Measurements from ENCODE around the gene THADA.

Gene THADA

DNA sequence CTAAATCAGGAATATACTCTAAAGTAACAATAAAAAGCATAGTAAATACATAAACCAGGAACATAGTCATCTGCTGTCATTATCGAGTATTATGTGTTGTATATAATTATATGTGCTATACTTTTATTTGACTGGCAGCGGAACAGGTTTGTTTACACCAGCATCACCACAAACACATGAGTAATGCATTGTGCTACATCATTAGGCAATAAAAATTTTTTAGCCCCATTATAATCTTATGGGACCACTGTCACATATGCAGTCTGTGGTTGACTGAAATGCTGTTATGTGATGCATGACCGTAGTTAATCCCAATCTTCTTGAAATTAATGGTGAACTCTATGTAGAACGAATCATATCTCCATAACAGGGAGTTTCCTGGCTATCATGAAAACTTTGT is 232.7 kb downstream of the THADA start:
- in situ Hi-C loops (cut with MboI; ENCODE audit: low sequenced_read_pairs) = no loop called here

DNA sequence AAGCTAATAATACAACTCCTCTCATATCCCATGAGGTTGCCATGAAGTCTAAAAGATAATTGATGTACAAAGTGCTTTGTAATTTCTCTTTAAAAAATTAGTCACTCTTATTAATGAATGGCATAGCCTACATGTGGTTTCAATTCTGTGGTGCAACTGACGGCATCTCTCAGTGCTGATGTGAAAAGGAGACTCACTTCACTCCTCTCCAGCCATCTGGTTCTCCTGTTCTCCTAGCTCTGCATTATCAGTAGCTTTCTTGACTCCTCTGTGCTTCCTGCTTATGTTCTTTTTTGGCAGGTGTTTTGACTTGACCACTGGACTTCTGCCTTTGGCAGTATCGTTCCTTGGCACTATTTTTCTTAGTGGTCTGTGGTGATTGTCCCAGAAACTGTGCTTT is 234.6 kb downstream of the THADA start:
- in situ Hi-C loops (cut with MboI; ENCODE audit: low sequenced_read_pairs) = no loop called here

DNA sequence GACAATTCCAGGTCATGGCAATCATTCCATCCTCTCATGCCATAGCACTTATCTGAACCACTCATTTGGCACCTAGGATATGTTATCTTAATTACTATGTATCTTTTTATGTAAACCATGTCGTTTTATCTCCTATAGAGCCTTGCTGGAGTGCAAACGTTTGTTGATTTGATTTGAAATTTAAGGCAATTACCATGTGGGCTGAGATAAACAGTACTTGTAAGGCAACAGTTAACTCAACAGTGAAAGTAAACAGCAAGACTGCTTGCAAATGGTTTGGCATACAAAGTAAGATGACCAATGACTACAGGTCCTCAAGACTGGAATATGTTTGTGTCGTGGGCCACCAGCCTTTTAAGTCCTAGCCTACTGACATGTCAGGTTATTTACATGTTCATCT is 235.7 kb downstream of the THADA start:
- in situ Hi-C loops (cut with MboI; ENCODE audit: low sequenced_read_pairs) = no loop called here

DNA sequence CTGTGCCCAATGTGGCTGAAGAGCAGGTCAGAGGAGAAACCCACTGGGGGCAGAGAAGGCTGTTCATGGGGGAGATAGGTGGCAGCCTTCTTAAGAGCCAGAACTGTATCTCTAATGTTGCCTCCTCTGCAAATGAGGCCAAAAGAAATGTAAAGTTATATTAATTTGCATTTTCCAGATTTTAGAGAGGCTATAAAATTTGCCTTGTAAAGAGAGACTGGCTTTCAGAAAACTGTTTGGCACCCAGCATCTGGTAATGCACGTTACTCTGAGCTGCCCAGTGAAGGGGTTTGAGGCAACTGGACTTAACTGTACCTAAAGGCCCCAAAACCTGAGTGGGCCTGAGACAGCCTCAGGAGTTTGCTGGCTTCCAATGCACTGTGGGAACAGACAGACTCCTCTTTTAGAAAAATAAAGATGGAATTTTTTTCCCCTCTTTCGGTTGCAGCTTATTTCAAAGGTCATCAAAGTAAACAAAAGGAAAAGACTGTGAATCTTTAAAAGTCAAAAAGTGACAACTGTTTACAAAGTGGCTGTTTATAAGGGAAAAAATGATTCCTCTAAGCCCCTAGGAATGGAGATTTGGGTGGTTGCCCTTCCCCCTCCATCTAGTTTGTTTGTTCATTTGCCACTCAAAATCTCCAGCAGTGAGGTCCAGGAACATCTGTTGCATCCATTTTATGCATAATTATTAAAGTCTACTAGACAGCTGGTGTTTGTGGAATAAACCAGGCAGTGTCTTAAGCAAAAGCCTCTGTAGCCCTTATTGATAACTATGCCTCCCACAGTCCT is 237.2 kb downstream of the THADA start:
- in situ Hi-C loops (cut with MboI; ENCODE audit: low sequenced_read_pairs) = no loop called here

DNA sequence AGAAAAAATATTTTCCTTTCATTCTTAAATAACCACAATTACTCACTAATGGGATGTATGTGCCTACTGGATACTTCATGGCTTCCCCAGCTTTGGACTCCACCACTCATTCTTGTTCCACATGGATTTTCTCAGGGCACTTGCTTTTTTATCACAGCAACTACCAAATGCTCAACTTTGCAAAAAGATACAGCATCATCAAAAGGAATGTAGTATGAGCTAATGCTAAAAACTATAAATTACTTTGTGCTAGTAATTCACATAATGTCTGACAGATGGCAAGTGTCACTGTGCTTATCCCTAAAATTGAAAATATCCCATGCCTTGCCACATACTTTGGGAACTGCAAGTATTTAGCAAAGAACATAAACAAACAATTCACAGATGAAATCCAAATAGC is 239.1 kb downstream of the THADA start:
- in situ Hi-C loops (cut with MboI; ENCODE audit: low sequenced_read_pairs) = no loop called here

DNA sequence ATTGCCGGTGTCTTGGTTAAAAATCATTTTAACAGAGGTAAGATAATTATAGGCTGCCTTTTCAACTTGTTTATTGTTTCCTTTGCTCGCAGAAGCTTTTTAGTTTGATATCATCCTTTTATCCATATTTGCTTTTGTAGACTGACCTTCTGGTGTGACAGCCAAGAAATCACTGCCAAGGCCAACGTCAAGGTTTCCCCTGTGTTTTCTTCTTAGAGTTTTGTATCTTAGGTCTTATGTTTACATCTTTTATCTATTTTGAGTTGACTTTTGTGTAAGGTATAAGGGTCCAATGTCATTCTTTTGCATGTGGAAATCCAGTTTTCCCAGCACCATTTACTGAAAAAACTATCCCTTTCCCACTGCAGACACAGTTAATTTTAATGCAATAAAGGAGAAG is 240.4 kb downstream of the THADA start:
- in situ Hi-C loops (cut with MboI; ENCODE audit: low sequenced_read_pairs) = no loop called here

DNA sequence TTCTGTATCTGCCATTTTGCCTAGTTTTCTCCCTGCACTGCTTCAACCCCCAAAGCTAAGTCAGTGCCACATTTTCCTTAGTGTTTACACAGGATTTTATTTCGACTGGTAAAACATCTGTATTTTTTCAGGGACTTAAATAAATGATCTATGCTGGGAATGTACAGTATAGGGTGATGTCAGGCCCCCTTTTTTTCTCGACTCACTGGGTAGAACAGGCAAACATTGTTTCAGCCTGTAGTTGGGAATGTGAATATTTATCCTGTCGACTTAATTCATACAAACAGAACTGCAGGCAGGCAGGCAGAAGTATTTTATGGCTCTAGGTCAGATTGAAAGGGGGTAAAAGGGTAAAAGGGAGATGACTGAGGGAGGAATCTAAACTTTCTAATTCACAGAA is 245.9 kb downstream of the THADA start:
- in situ Hi-C loops (cut with MboI; ENCODE audit: low sequenced_read_pairs) = no loop called here

DNA sequence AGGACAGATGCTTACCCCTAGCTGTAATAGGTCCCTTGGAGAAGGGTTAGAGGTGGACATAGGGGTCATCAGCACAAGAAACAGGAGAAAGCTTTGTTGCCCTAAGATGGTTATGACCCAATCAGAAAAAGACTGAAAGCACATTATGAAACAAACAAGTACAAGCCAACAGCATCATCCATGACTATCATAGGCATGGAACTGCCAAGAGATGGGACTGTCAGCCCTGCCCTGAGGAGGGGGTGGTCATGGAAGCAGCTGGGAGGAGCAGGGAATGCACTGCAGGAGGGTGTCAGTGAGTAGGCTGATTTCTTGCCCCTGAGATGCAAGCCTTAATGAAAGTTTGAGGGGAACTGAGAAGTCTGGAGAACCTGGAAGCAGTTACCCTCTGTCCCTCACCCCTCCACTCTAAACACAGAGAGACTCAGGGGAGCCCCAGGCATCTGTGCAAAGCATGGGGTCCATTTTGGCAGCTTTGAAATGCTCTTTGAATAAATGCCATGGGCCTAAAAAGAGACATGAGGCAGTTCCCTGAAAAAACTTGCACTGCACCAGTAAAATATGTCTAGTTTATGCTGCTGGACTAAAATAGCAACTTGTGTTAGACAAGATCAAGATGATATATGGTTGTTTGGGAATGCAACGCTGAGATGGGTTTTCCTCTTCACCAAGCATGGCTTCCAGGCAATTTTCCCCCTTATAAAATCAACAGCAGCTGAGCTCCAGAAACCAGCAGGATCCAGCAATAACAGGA is 246.8 kb downstream of the THADA start:
- in situ Hi-C loops (cut with MboI; ENCODE audit: low sequenced_read_pairs) = no loop called here

DNA sequence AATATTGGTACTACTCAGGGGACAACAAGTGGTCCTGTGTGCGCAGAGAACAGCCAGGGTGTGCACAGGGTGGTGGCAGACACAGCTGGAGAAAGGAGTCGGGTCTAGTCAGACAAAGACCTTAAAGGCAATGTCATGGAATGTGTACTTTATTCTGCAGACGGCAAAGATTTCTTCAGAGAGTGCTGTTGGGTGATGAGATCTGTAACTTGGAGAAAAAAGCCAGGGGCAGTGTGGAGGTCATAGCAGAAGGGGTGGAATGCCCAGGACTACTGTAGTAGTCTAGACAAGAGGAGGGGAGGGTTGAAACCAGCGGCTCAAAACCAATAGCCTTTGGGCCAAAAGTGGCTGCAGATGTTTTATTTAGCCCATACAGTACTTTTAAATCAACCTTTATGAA is 248.1 kb downstream of the THADA start:
- in situ Hi-C loops (cut with MboI; ENCODE audit: low sequenced_read_pairs) = no loop called here

DNA sequence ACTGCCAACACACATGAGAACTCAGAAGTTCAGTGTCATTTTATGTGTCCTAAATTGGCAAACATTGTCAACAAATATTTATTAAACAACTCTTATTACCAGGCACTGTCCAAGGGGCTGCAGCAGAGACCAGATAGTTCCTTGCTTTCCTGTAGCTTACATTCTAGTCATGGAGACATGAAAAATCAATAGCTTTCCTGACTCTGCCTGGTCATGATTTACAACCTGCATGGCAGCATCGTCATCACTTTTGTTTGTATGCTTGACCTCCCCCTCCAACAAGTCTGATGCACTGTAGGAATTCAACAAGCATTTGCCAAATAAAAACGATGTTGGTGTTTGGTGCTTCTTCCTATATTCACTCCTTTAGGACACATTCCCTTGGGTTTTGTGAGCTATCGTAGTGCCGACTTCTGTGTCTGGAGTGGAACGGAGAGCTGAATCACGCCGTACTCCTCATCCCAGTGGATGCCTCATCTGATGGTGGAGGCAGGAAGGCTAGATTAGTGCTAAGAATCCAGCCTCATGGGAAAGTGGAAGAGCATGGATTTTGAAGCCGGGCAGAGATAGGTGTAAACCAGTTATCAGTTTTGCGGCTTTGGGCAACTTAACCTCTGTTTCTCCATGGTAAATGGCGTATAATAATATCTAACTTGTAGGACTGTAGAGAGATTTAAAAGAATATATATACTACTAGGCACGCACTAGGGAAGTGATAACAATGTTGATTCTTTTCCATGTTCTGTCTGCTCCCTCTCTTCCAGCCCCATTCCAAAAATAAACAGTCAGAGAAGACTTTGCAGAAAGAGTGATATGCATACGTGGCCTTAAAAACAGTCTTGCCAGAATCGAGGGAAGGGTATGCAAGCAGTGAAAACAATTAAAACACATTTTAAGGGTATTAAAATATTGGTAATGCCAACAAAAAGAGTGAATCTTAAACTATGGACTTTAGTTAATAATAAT is 249.0 kb downstream of the THADA start:
- in situ Hi-C loops (cut with MboI; ENCODE audit: low sequenced_read_pairs) = no loop called here

DNA sequence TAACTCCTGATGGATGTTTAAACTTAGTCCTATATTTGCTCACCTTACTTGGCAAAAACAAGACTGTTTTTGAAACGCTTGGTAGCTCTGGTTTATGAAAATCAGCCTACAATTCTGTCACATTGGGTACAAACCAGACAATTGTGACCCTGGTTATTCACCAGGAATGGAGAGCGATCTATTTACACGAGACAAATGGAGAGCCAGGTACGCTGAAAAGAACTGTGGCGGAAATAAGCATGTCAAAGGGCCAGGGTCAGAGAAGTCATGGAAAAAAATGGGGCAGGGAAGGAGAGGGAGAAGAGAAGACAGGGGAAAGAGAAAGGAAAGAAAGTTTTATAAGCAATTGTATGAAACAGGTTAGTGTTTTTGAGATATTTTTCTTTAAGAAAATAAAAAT is 250.0 kb downstream of the THADA start:
- in situ Hi-C loops (cut with MboI; ENCODE audit: low sequenced_read_pairs) = no loop called here

DNA sequence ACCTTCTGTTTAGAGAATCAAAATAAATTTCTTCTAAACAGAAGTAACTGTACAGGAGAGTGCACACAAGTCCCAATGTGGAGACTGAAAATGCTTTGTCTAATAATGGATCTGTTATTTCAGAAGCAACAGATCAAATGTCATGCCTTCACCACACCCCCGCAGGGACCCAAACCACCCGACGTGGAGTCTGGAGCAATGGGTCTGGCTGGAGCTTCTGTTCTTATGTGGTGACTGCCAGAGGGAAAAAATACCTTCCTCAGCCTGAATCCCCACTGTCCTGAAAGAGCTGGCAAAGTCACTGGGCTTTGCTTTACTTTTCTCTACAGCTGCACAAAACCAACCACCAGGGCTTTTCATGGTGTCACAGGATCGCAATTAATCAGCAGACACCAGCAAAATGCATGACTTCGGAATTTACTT is 250.4 kb downstream of the THADA start:
- in situ Hi-C loops (cut with MboI; ENCODE audit: low sequenced_read_pairs) = no loop called here

DNA sequence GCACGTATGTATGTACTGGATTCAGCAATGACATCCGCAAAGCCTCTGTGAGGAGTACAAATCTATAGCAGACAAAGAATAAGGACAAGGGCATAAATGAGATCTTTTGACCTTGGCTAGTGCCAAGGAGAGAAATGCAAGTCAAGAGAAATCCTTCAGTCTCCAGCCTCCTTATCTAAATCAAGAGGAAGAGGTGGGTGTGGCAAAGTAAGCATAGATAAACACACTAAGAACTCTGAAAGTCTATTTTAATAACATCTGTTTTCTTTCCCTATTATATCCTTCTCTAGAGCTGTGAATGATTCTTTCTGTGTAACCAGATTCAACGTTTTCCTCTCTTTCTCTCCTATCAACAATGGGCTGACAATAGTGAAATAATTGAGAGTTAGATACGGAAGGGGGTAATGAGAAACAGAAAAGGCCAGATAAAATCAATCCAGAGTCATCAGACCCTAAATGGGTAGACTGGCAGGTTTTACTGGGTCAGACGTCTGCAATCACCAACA is 250.9 kb downstream of the THADA start:
- in situ Hi-C loops (cut with MboI; ENCODE audit: low sequenced_read_pairs) = no loop called here

DNA sequence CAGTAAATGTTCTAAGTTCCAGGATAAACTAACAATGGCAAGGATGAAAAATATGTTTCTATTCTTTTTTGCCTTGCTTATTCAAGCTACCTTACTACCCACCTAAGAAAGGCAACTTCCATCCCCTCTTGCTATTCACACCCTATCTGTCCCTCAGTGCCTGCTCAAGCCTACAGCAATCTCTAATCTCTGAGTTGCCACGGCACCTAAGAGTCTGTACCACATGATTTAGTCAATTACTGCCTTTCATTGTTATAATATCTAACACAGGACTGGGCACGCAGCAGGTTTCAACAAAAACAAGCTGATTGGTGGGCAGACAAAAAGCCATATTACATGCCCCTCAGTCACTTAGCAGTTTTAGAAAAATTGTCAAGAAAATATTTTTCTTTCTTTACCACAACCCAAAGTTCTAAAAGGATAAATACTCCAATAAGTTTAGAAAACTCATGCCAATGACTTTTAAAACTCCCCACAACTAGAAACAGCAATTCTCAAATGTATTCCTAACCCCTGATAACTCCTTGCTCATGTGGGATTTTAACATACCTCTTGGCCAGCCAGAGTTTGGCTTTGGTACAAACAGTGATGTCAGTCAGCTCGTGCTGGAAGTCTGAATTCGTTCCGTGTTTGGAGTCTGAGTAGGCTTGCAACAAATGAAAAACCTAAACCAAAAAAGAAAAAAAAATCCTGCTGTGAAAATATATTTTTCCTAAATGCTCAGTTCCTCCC is 252.1 kb downstream of the THADA start:
- in situ Hi-C loops (cut with MboI; ENCODE audit: low sequenced_read_pairs) = no loop called here

DNA sequence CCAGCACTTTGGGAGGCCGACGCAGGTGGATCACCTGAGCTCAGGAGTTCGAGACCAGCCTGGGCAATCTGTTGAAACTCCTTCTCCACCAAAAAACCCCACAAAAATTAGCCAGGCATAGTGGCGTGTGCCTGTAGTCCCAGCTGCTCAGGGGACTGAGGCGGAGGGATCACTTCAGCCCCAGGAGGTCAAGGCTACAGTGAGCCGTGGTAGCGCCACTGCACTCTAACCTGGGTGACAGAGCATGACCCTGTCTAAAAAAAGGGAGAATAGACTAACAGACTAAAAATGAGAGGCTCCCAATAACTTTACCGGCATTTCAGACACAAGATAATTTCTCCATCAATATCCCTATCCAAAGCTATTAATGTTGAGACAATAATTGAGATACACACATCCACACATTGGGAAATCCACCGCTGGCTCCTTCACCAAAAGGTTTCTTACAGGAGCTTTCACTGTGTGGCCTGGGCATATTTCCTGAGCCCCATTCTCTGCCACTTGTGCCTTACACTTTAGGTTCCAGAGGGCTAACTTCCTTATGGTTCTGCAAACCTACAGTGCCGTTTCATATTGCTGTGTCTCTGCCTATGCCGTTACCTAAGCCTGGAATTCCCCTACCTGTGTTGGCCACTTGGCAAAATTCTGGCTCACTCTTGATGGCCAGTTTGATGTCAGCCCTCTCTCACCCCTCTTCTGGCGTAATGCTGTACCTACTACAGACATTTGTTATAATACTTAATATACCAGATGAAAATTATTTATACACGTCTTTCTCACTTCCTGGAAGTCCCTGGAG is 253.7 kb downstream of the THADA start:
- in situ Hi-C loops (cut with MboI; ENCODE audit: low sequenced_read_pairs) = no loop called here

DNA sequence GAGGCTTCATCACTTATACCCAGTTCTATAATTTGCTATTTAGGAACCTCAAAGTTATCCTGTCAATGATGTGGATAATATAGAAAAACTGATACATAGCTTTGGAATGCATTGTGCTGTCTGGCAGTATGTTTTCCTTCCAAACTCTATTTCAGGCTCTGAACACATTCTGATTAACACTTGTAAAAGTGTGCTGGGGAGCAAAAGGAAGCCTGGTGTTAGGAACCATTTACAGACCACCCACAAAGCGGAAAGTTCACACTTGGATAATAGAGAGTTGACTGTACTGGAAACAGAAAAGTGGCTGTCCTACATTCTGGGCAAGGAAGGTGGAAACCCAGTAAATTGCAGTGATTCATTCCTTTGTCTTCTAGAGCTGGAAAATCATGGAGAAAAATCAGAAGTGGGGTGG is 254.9 kb downstream of the THADA start:
- in situ Hi-C loops (cut with MboI; ENCODE audit: low sequenced_read_pairs) = no loop called here

DNA sequence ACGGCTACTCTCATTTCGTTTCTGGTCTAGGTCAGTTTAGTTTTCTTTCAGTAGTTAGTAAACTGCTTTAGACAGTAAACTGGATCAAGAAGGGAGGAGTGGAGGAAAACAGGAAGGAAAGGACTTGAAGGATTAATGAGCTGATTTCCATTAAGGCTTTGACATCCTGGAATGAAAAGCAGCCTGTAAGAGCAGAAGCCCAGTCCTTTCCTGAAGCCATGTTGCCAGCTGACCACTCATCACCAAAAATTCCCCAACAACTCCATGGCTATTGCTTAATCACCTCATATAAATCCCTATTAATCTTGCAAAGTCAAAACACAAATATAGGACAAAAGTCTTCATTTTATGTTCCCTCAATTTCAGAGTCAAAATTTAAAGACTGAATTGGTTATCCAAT is 255.8 kb downstream of the THADA start:
- in situ Hi-C loops (cut with MboI; ENCODE audit: low sequenced_read_pairs) = no loop called here

DNA sequence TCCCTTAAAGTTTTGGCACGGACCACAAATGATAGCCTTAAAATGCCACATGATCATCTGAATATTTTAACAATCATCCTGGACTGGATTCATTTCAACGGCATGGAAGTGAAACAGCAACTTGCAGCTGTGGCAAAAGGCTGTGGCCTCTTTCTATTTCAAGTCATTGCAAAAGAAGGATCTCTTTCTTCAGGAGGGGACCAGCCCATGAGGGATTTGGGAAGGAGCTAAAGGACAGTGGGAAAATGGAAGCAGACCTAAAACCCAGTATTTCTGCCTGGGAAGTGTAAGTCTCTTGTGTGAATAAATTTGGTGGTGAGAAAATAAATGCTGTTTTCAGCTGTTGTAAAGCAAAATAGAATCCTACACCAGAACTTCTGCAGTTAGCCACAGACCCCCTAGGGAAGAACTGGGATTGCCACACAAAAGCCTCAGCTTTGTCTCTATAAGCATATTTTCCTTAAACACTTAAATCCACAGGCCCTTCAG is 262.1 kb downstream of the THADA start:
- in situ Hi-C loops (cut with MboI; ENCODE audit: low sequenced_read_pairs) = no loop called here

DNA sequence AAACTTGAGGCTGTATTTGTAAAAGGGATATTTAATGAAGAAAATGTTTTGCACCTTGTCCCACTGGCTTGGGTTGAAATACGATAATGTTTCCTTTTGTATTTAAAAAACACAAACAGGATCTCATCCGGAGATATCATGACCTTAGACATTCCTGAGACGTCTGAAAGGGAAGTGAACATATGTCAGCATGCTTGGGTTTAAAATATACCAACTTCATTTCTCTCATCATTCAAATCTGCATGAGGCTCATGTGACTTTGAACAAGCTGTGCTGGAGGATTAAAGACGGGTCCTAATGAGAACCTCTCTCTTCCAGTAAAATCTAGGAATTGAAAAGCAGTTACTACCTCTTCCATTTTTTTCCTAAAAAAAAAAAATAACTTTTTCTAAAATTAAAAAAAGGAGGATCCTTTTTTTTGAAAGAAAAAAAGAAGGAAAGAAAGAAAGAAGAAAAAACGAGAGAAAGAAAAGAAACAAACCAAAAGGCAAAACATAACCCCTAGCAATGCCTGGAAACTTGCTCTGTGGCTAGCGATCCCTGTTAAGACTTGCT is 262.7 kb downstream of the THADA start:
- in situ Hi-C loops (cut with MboI; ENCODE audit: low sequenced_read_pairs) = no loop called here
